GM19463 (cell line): ENCODE results near the gene SELPLG.
"Not testable (repeated sequence)": the region's sequence is repeated elsewhere in the genome, so short reads cannot be mapped to it uniquely, and the experiment has no call there.

Experiments
- ATAC-seq: cut with Tn5 transposase; IDR thresholded peaks from one replicate; pipeline ENCODE4 v1.9.1; 2021; ENCODE audit warnings: mild to moderate bottlenecking, moderate library complexity; ENCODE audit not compliant: unreplicated experiment

SELPLG gene

GRCh38 chr12:108633534-108634248, at the start of gene SELPLG:
SELPLG (minus strand) TSS chr12:108633894; CDS start chr12:108624307, 9,587 bp downstream.
- peak; percentile 49 for ATAC-seq

- no peak for ATAC-seq
Observed at GRCh38 chr12:108681317-108681716, 47.6 kb upstream of the SELPLG start.

GRCh38 chr12:108679106-108679681, 45.5 kb upstream of the SELPLG start:
- ATAC-seq = no peak

GRCh38 chr12:108678104-108678730, 44.5 kb upstream of the SELPLG start:
- no peak for ATAC-seq

GRCh38 chr12:108677381-108677780, 43.7 kb upstream of the SELPLG start:
- ATAC-seq = no peak

- ATAC-seq = no peak
Observed at GRCh38 chr12:108676707-108677106, 43.0 kb upstream of the SELPLG start.

GRCh38 chr12:108675792-108676191, 42.1 kb upstream of the SELPLG start:
- ATAC-seq = no peak

- ATAC-seq = no peak
Observed at GRCh38 chr12:108672054-108672453, 38.4 kb upstream of the SELPLG start.

- ATAC-seq = no peak
Observed at GRCh38 chr12:108671110-108671509, 37.4 kb upstream of the SELPLG start.

GRCh38 chr12:108670066-108670631, 36.5 kb upstream of the SELPLG start:
- ATAC-seq = no peak

- ATAC-seq = no peak
Observed at GRCh38 chr12:108668542-108668941, 34.8 kb upstream of the SELPLG start.

GRCh38 chr12:108668063-108668462, 34.4 kb upstream of the SELPLG start:
- ATAC-seq = no peak

GRCh38 chr12:108667349-108667748, 33.7 kb upstream of the SELPLG start:
- no peak for ATAC-seq

GRCh38 chr12:108666401-108666881, 32.7 kb upstream of the SELPLG start:
- no peak for ATAC-seq

- ATAC-seq = no peak
Observed at GRCh38 chr12:108665608-108666202, 32.0 kb upstream of the SELPLG start.

- ATAC-seq = peak; percentile 75
Observed at GRCh38 chr12:108664338-108665258, 30.9 kb upstream of the SELPLG start.

- no peak for ATAC-seq
Observed at GRCh38 chr12:108663324-108664015, 29.8 kb upstream of the SELPLG start.

- not testable (repeated sequence) for ATAC-seq
Observed at GRCh38 chr12:108658115-108658514, 24.4 kb upstream of the SELPLG start.

GRCh38 chr12:108657130-108657745, 23.5 kb upstream of the SELPLG start:
- no peak for ATAC-seq
